K562 (cell line): ENCODE measurements around the gene CEP78. TPM values are rescaled to one million over a fixed set of nuclear protein-coding genes. Genes with fewer than 3 reads are reported as not detected.

Source experiments
- ATAC-seq: fragments of 200-7000 bp; cut with Tn5 transposase; 3 replicates; pipeline ENCODE4 v1.9.1; 2020; ENCODE audit warnings: moderate library complexity
- BruUV-seq: library from RNA; stranded (reverse); fragments of 400-500 nt; replicated peaks from 2 replicates; lab custom pipeline; 2021; lab: Mats Ljungman, UMichigan
- CTCF ChIA-PET: fragments of 300-600 bp; formaldehyde crosslinking; extraction: SDS; loops from one replicate; lab custom pipeline; 2021; ENCODE audit warnings: low intra/inter-chr PET ratio; lab: Yijun Ruan, JAX
- POLR2A ChIA-PET: fragments of 300-600, 350-650 bp; sonication (Branson Sonifier 250); formaldehyde crosslinking; extraction: SDS; loops from one replicate; lab custom pipeline; 2021; ENCODE audit warnings: antibody characterized with exemption, inconsistent platforms; lab: Yijun Ruan, JAX
- DNase-seq, 4 experiments: peaks; one replicate each; pipeline versions ENCODE4 v3.0.0 to v3.0.0-alpha.2; 2011 to 2018; ENCODE audit warnings: low spot score in 3 of 4, mixed read lengths in 3 of 4; ENCODE audit errors: extremely low read depth in 1 of 4
- FAIRE-seq: peaks from 2 replicates; lab custom pipeline; 2011; peaks lifted over from hg19 to GRCh38; lab: Jason Lieb, UNC
- H2AFZ ChIP-seq: 2 replicates; pipeline ENCODE4 v1.6.0; 2011; ENCODE audit warnings: low read depth, low read length, control low read depth, inconsistent platforms
- H3K27ac ChIP-seq: fragments of 200-600 bp; 3 replicates; pipeline ENCODE4 v1.8.0; 2011; ENCODE audit warnings: low read depth, mild to moderate bottlenecking, control low read depth, inconsistent platforms, low read length, moderate library complexity, mixed read lengths; ENCODE audit errors: extremely low read depth
- H3K27me3 ChIP-seq, 2 experiments: fragments of 300-600 bp in 1 of 2; 2 replicates in 1 of 2; 3 replicates in 1 of 2; pipeline versions ENCODE4 v1.6.0 to v1.8.0; 2011; ENCODE audit warnings: inconsistent platforms in 2 of 2, low read length in 2 of 2, mild to moderate bottlenecking in 1 of 2, mixed read lengths in 1 of 2, moderate library complexity in 1 of 2; ENCODE audit not compliant: control insufficient read depth in 2 of 2, insufficient read depth in 2 of 2
- H3K36me3 ChIP-seq: fragments of 300-600 bp; 3 replicates; pipeline ENCODE4 v1.8.0; 2011; ENCODE audit warnings: mild to moderate bottlenecking, low read length, inconsistent platforms; ENCODE audit not compliant: control insufficient read depth, insufficient read depth
- H3K4me1 ChIP-seq, 2 experiments: fragments of 200-600 bp in 1 of 2; replicated peaks in 1 of 2; 2 replicates in 1 of 2; 3 replicates in 1 of 2; pipeline versions ENCODE4 v1.5.1 to v1.8.0; 2011; ENCODE audit warnings: inconsistent platforms in 2 of 2, low read length in 2 of 2, mild to moderate bottlenecking in 1 of 2, mixed read lengths in 1 of 2, moderate library complexity in 1 of 2; ENCODE audit not compliant: control insufficient read depth in 2 of 2, insufficient read depth in 2 of 2
- H3K4me2 ChIP-seq: 2 replicates; pipeline ENCODE4 v1.6.1; 2011; ENCODE audit warnings: low read length, control low read depth, inconsistent platforms, mixed read lengths; ENCODE audit not compliant: insufficient read depth
- H3K4me3 ChIP-seq: fragments of 200-600 bp; sonication (generic), shearing (Covaris generic); 2 replicates; pipeline ENCODE4 v1.5.1; 2016; ENCODE audit warnings: control low read depth, inconsistent platforms
- H3K79me2 ChIP-seq: fragments of 200-600 bp; 3 replicates; pipeline ENCODE4 v1.8.0; 2011; ENCODE audit warnings: low read length, inconsistent platforms; ENCODE audit not compliant: control insufficient read depth, insufficient read depth
- H3K9ac ChIP-seq, 2 experiments: 2 replicates each; pipeline versions ENCODE4 v1.6.0 to v1.6.1; 2011; ENCODE audit warnings: low read depth in 2 of 2, low read length in 2 of 2, control low read depth in 1 of 2, inconsistent platforms in 1 of 2, mild to moderate bottlenecking in 1 of 2, mixed read lengths in 1 of 2; ENCODE audit not compliant: insufficient read depth in 1 of 2
- H3K9me1 ChIP-seq: one replicate; pipeline ENCODE4 v1.6.0; 2011; ENCODE audit warnings: inconsistent platforms, mild to moderate bottlenecking, low read length, moderate library complexity; ENCODE audit not compliant: control insufficient read depth, insufficient read depth
- H3K9me3 ChIP-seq: replicated peaks from 2 replicates; pipeline ENCODE4 v1.5.1; 2011; ENCODE audit warnings: low read depth, low read length, inconsistent platforms; ENCODE audit not compliant: control insufficient read depth, insufficient read depth
- H4K20me1 ChIP-seq: replicated peaks from 2 replicates; pipeline ENCODE4 v1.6.1; 2011; ENCODE audit warnings: low read length, inconsistent platforms, mixed read lengths; ENCODE audit not compliant: control insufficient read depth, insufficient read depth
- TCF3 ChIP-seq: sonication (generic); formaldehyde crosslinking; IDR thresholded peaks from 2 replicates; pipeline ENCODE4 v1.4.0; 2020; ENCODE audit warnings: mild to moderate bottlenecking, missing genetic modification reagents
- VEZF1 ChIP-seq: fragments of 200-800 bp; sonication (Bioruptor generic); IDR thresholded peaks from 2 replicates; pipeline ENCODE4 v1.6.1; 2017; ENCODE audit warnings: missing genetic modification characterization, missing compliant biosample characterization
- WGBS: fragments of 100-300 bp; shearing (Covaris generic); methylation state at CpG from one replicate; pipeline ENCODE4 v1.1.6; 2016; ENCODE audit warnings: low coverage, mixed read lengths; ENCODE audit not compliant: insufficient coverage; ENCODE audit errors: missing lambda C conversion rate; 5-methylcytosine and 5-hydroxymethylcytosine counted together
- in situ Hi-C: fragments of 300-500 bp; cut with MboI; formaldehyde crosslinking; loops from 4 replicates; pipeline ENCODE4 v1.15.0; 2018; ENCODE audit warnings: inconsistent platforms, mixed read lengths
- intact Hi-C: fragments of 100-400 bp; cut with micrococcal nuclease; formaldehyde crosslinking; loops from 2 replicates; pipeline ENCODE4 v1.14.2; 2022
- polyA plus RNA-seq, 8 experiments: library from polyadenylated mRNA; depleted of rRNA in 4 of 8; stranded (reverse) in 5 of 8; unstranded in 3 of 8; fragments of >200 nt; fragmentation: Nextera tagmentation in 2 of 8; fragmentation: Illumina TruSeq in 1 of 8; extraction: Ambion mirVana in 2 of 8; extraction: Trizol in 1 of 8; gene quantifications; 2 replicates each; pipeline versions ENCODE4 v1.2.1 to v1.2.3, GENCODE V29; 2011 to 2014; ENCODE audit warnings: inconsistent platforms in 1 of 8, missing spikeins in 1 of 8
- total RNA-seq, 7 experiments: library from RNA; depleted of rRNA in 6 of 7; stranded (reverse); fragments of >200 nt in 6 of 7; fragmentation: Illumina TruSeq in 2 of 7; extraction: Trizol in 2 of 7; gene quantifications; 2 replicates each; pipeline versions ENCODE4 v1.2.1 to v1.2.3, GENCODE V29; 2011 to 2021; ENCODE audit warnings: low replicate concordance in 1 of 7

CEP78 gene
- total and polyA plus RNA-seq, 9 of the 15 experiments (the other 6 are each of a cell fraction or from before 2014, with no cell fraction given): 3.5 to 26.0 (median 21.5) TPM

- Histone ChIP-seq H3K36me3 (peaks cover 32% of the 10 kb centered on the region), H3K4me2 (peak overlapping the region; percentile 92), H3K9ac (peak overlapping the region; percentile 66 to 88), H3K4me3 (peak overlapping the region; percentile 73), H3K9me1 (no peaks in the 10 kb centered on the region), H2AFZ (peak overlapping the region; percentile 92), H3K79me2 (peaks cover 36% of the 10 kb centered on the region), H3K27me3 (no peaks in the 10 kb centered on the region), H4K20me1 (peaks cover 11% of the 10 kb centered on the region; the same call in 1 of the 2 replicates), H3K27ac (peak overlapping the region; percentile 84), H3K9me3 (no peaks in the 10 kb centered on the region), H3K4me1 (peaks cover 4 to 15% of the 10 kb centered on the region in 2 experiments; a peak in 4 of 5 replicates)
- TF ChIP-seq VEZF1 (peak; percentile 70), TCF3 (CRISPR knock-in tag) (no peak)
- DNase-seq: peak; percentile 55 to 71 (median 56)
- 1% methylated on average over 11 of the region's 16 CpGs for WGBS
- ChIA-PET POLR2A (interaction anchor here (0.8 to 2.8 kb wide), 4 partner anchors 17 to 36 kb away, joined by 3 to 13 read pairs (median 3); no protein-coding TSS in a partner anchor), CTCF (no interaction called here)
- in situ Hi-C loops: no loop called here
- ATAC-seq: peak; percentile 69
- intact Hi-C loops: no loop called here
- no TSS peak for BruUV-seq
- FAIRE-seq: no peak
Observed at GRCh38 chr9:78298046-78298765, 62.3 kb downstream of the CEP78 start.
